HG03571 (cell line): ENCODE measurements around the gene PRCC.

Source experiments
- ATAC-seq: cut with Tn5 transposase; IDR thresholded peaks from one replicate; pipeline ENCODE4 v1.9.1; 2021; ENCODE audit not compliant: unreplicated experiment

PRCC gene

GRCh38 chr1:156767101-156767878, at the start of gene PRCC:
Gene PRCC, plus strand, starts transcription at chr1:156767535. Its CDS starts 237 bp downstream, at chr1:156767772.
- peak; percentile 93 for ATAC-seq

GRCh38 chr1:156721131-156721530, 46.2 kb upstream of the PRCC start:
- ATAC-seq, result no peak

- no peak for ATAC-seq
Observed at GRCh38 chr1:156721535-156721934, 45.8 kb upstream of the PRCC start.

- peak; percentile 29 for ATAC-seq
Observed at GRCh38 chr1:156725683-156726280, 41.6 kb upstream of the PRCC start.

- ATAC-seq, result no peak
Observed at GRCh38 chr1:156726549-156727226, 40.6 kb upstream of the PRCC start.

- no peak for ATAC-seq
Observed at GRCh38 chr1:156727492-156727891, 39.8 kb upstream of the PRCC start.

- peak; percentile 40 for ATAC-seq
Observed at GRCh38 chr1:156727926-156728598, 39.3 kb upstream of the PRCC start, which contains the start of gene METTL25B. Gene METTL25B, plus strand, starts transcription at chr1:156728469. Its CDS starts 636 bp downstream, at chr1:156729105.

GRCh38 chr1:156728599-156729462, 38.5 kb upstream of the PRCC start, which contains the start of gene ISG20L2:
Gene ISG20L2, minus strand, starts transcription at chr1:156728766. Its CDS starts 1,114 bp downstream, at chr1:156727652.
- peak; percentile 83 for ATAC-seq

- no peak for ATAC-seq
Observed at GRCh38 chr1:156733989-156734584, 33.2 kb upstream of the PRCC start.

GRCh38 chr1:156738407-156738806, 28.9 kb upstream of the PRCC start:
- no peak for ATAC-seq

- no peak for ATAC-seq
Observed at GRCh38 chr1:156738916-156739315, 28.4 kb upstream of the PRCC start.

- no peak for ATAC-seq
Observed at GRCh38 chr1:156740237-156740740, 27.0 kb upstream of the PRCC start.

- ATAC-seq, result peak; percentile 73
Observed at GRCh38 chr1:156740741-156741480, 26.4 kb upstream of the PRCC start, which contains the start of gene MRPL24. Gene MRPL24, minus strand, starts transcription at chr1:156741088. Its CDS starts 2,384 bp downstream, at chr1:156738704.

GRCh38 chr1:156741481-156741983, 25.8 kb upstream of the PRCC start:
- no peak for ATAC-seq

GRCh38 chr1:156742017-156742416, 25.3 kb upstream of the PRCC start:
- no peak for ATAC-seq

GRCh38 chr1:156742801-156743200, 24.5 kb upstream of the PRCC start:
- ATAC-seq, result no peak

- no peak for ATAC-seq
Observed at GRCh38 chr1:156743367-156744302, 23.7 kb upstream of the PRCC start.
